ENCODE data around the gene TRIM47. TPM values are rescaled to one million over a fixed set of nuclear protein-coding genes. Genes with fewer than 3 reads are reported as not detected.

TRIM47 gene
- total RNA-seq, 1 experiment from 2014 or later: 6.9 TPM

- H4K91ac ChIP-seq (ENCODE audit: insufficient read length, low read depth, low read length): no peak overlapping the region
- no peak overlapping the region for H2BK15ac ChIP-seq (ENCODE audit: low read depth, low read length)
- no peak overlapping the region for H3K4me2 ChIP-seq (ENCODE audit: insufficient read depth, insufficient read length, low read length)
- H2BK120ac ChIP-seq (ENCODE audit: low read depth, low read length, poor library complexity, severe bottlenecking): no peak overlapping the region
- H3K79me2 ChIP-seq (ENCODE audit: insufficient read depth, low read length): no peaks in the 10 kb centered on the region
- H3K56ac ChIP-seq (ENCODE audit: insufficient read length, low read depth, low read length): no peak overlapping the region
- no peaks in the 10 kb centered on the region for H3K79me1 ChIP-seq (ENCODE audit: insufficient read depth, low read depth, low read length, poor library complexity, severe bottlenecking)
- no peak overlapping the region for H3K4ac ChIP-seq (ENCODE audit: low read depth, low read length)
- Mint-ChIP-seq H3K36me3 (ENCODE audit: insufficient read depth in 1 of 3, low read depth in 3 of 3) (peaks cover 2 to 24% (median 4%) of the 10 kb centered on the region in 3 experiments; a peak in 6 of 7 replicates), H3K4me1 (no peaks in the 10 kb centered on the region), H3K27ac (no peak overlapping the region), H3K9me3 (no peaks in the 10 kb centered on the region), H3K4me3 (no peak overlapping the region), H3K27me3 (ENCODE audit: low read depth) (no peaks in the 10 kb centered on the region)
- H3K23me2 ChIP-seq (ENCODE audit: insufficient read length, low read depth, low read length, poor library complexity, severe bottlenecking): no peaks in the 10 kb centered on the region
- H4K20me1 ChIP-seq (ENCODE audit: control insufficient read depth, insufficient read depth, insufficient read length): no peaks in the 10 kb centered on the region
- no peak overlapping the region for H3K23ac ChIP-seq (ENCODE audit: insufficient read length, low read depth, low read length)
- DNase-seq: no peak
- no peak overlapping the region for H2BK12ac ChIP-seq (ENCODE audit: insufficient read length, low read depth, low read length)
- H2BK5ac ChIP-seq (ENCODE audit: insufficient read length, low read length): no peak overlapping the region
- no peak overlapping the region for H2AFZ ChIP-seq (ENCODE audit: low read length)
- H3K4me1 ChIP-seq (ENCODE audit: insufficient read depth, low read length): no peaks in the 10 kb centered on the region
- no peaks in the 10 kb centered on the region for H3K9me3 ChIP-seq (ENCODE audit: control insufficient read depth, low read depth, low read length)
- no peak overlapping the region for H3K18ac ChIP-seq (ENCODE audit: insufficient read length, low read depth, low read length)
- WGBS (ENCODE audit: extremely low coverage, insufficient read length, low lambda C conversion rate): no CpG with 5 or more reads among the region's 31 CpGs
- H3T11ph ChIP-seq (ENCODE audit: low read length): no peak overlapping the region
- H2BK20ac ChIP-seq (ENCODE audit: low read depth, low read length, poor library complexity, severe bottlenecking): no peak overlapping the region
- H2AK5ac ChIP-seq (ENCODE audit: insufficient read length, low read length): no peak overlapping the region
- H4K8ac ChIP-seq (replicated peaks; ENCODE audit: insufficient read length, low read depth, low read length): no peak overlapping the region
- no peak overlapping the region for H3K27ac ChIP-seq (ENCODE audit: insufficient read length, low read depth, low read length)
- H3K9ac ChIP-seq (ENCODE audit: extremely low read depth, insufficient read length, low read length): no peak overlapping the region
- TF ChIP-seq CTCF (conservative IDR thresholded peaks at IDR 0.05): no peak
- H4K5ac ChIP-seq (ENCODE audit: insufficient read length, low read depth, low read length): no peak overlapping the region
- H3K14ac ChIP-seq (ENCODE audit: insufficient read depth, low read length): no peak overlapping the region
- no peaks in the 10 kb centered on the region for H3K27me3 ChIP-seq (ENCODE audit: insufficient read depth, low read length)
These were observed 39.6 kb upstream of the TRIM47 start for GRCh38 chr17:75917917-75918445.

Measured in H9 (cell line).